Small intestine (tissue), 7 donors: ENCODE data around the gene NEK9. TPM values are rescaled to one million over a fixed set of nuclear protein-coding genes. Genes with fewer than 3 reads are reported as not detected.
A peak's percentile ranks its signal among the peaks of the same experiment; 100 is the strongest.

Experiments
- DNase-seq, 2 donors: peaks; one replicate each; pipeline versions ENCODE4 v3.0.0 to v3.0.0-alpha.2; 2013
- FAIRE-seq: peaks from 2 replicates; lab custom pipeline; 2012; peaks lifted over from hg19 to GRCh38; lab: Jason Lieb, UNC
- H3K27ac ChIP-seq, 3 donors: one replicate each; pipeline ENCODE4 v1.5.1; 2013; ENCODE audit warnings: low read length in 2 of 3, mild to moderate bottlenecking in 2 of 3, control low read depth in 1 of 3, inconsistent platforms in 1 of 3, low read depth in 1 of 3, moderate library complexity in 1 of 3
- H3K27me3 ChIP-seq, 3 donors: one replicate each; pipeline ENCODE4 v1.6.1; 2013; ENCODE audit warnings: low read length in 3 of 3, inconsistent platforms in 1 of 3; ENCODE audit not compliant: control insufficient read depth in 3 of 3, insufficient read depth in 3 of 3
- H3K36me3 ChIP-seq, 3 donors: one replicate each; pipeline ENCODE4 v1.6.1; 2013; ENCODE audit warnings: low read length in 3 of 3, inconsistent platforms in 1 of 3, low read depth in 1 of 3, mild to moderate bottlenecking in 1 of 3, moderate library complexity in 1 of 3; ENCODE audit not compliant: control insufficient read depth in 3 of 3, insufficient read depth in 2 of 3
- H3K4me1 ChIP-seq, 3 donors: one replicate each; pipeline ENCODE4 v1.6.1; 2013; ENCODE audit warnings: low read length in 2 of 3, inconsistent platforms in 1 of 3, low read depth in 1 of 3, mild to moderate bottlenecking in 1 of 3, moderate library complexity in 1 of 3; ENCODE audit not compliant: control insufficient read depth in 3 of 3, insufficient read depth in 2 of 3
- H3K4me3 ChIP-seq, 3 donors: one replicate each; pipeline ENCODE4 v1.5.1; 2013; ENCODE audit warnings: low read length in 3 of 3, control low read depth in 1 of 3, inconsistent platforms in 1 of 3, low read depth in 1 of 3, mild to moderate bottlenecking in 1 of 3, moderate library complexity in 1 of 3
- H3K9me3 ChIP-seq, 2 donors: one replicate each; pipeline ENCODE4 v1.6.1; 2013; ENCODE audit warnings: low read depth in 1 of 2, low read length in 1 of 2; ENCODE audit not compliant: control insufficient read depth in 2 of 2, insufficient read depth in 1 of 2
- WGBS, 3 donors: extraction: QIAGEN DNeasy Blood & Tissue Kit; methylation state at CpG; one replicate each; pipeline ENCODE4 v1.1.7; 2013; 5-methylcytosine and 5-hydroxymethylcytosine counted together
- polyA plus RNA-seq, 4 donors: library from polyadenylated mRNA; stranded (reverse) in 3 of 4; unstranded in 1 of 4; fragments of 200-250 nt in 3 of 4; fragments of 120-200 nt in 1 of 4; gene quantifications; one replicate each; pipeline versions ENCODE4 v1.2.1 to v1.2.3, GENCODE V29; 2013
- donor health status: healthy with polysubstance abuse.
- donor health status: control.
- donor health status: control.
- donor health status: Bipolar disorder and iron deficiency.
- donor health status: healthy.

Gene NEK9
- polyA plus RNA-seq, 4 donors = 14.9 to 66.5 (median 25.2) TPM

DNA sequence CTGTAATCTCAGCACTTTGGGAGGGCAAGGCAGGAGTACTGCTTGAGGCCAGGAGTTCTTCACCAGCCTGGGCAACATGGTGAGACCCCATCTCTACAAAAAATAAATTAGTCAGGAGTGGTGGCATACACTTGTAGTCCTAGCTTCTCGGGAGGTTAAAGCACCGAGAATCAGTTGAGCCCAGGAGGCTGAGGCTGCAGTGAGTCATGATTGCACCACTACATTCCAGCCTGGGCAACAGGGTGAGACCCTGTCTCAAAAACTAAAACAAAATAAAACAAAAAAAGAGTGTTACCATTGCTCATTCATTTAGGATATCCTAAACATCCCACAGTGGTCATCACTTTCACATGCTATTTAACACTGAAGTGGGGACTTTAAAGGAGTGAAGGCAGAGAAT lies 7.8 kb downstream of the NEK9 start:
- no peaks in the 10 kb centered on the region for H3K27me3 ChIP-seq
- no peak overlapping the region for H3K27ac ChIP-seq
- H3K9me3 ChIP-seq = no peaks in the 10 kb centered on the region
- WGBS, 3 donors = 90 to 98% (median 98%) methylated on average over 2 of the region's 2 CpGs
- DNase-seq = no peak
- peaks cover 7 to 22% (median 19%) of the 10 kb centered on the region in 3 donors for H3K36me3 ChIP-seq
- H3K4me3 ChIP-seq = no peak overlapping the region
- H3K4me1 ChIP-seq = no peaks in the 10 kb centered on the region
- FAIRE-seq = no peak

DNA sequence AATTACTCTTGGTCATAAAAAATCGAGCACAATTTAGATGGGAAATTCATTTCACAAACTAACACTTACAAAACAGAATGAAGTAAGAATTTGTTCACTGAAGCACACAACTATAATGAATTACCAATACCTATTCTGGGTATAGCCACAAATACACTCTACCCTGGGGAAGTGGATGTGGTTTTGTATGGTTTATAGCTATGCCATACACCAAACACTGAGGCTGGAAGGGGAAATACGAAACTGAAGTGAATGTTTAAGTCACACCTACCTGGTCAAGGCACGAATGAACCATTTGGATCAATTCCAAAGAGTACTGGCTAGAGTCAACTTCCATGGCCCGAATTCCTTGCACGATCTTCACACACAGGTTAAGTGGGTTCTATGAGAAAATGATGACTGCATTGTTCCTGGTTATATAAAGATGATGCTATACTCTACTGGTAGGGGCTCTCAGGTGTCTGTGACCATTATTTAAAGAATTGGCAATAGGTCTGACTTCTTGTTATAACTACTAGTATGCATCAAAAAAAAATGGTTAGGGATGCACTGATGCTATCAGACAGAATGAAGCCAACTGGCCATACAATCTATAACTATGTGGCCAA lies 12.8 kb downstream of the NEK9 start:
- Histone ChIP-seq H3K4me1 (no peaks in the 10 kb centered on the region), H3K27me3 (no peaks in the 10 kb centered on the region), H3K27ac (no peak overlapping the region), H3K36me3 (peaks cover 14 to 31% (median 30%) of the 10 kb centered on the region in 3 donors), H3K9me3 (no peaks in the 10 kb centered on the region), H3K4me3 (no peak overlapping the region)
- FAIRE-seq = no peak
- 67 to 81% (median 79%) methylated on average over 5 of the region's 5 CpGs for WGBS, 3 donors
- no peak for DNase-seq

DNA sequence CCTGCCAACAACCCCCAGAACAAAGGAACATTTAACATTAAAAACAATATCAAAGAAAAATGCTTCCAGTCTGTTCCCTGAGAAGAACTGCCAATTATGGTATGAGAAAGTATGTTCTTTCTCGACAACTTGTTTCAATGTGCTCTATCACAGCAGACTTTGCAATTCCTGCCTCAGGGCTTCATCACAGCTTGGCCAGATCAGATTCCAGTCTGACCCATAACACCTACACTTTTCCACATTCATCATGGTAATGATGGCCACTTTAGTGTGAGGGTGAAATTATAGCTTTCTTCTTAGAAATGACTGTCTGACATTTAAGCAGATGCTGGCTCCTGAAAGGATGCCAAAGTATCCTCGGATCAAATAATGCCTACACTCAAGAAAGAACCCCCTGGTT lies 17.0 kb downstream of the NEK9 start:
- peaks cover 11 to 37% (median 31%) of the 10 kb centered on the region in 3 donors for H3K36me3 ChIP-seq

GRCh38 chr14:75107186-75107585 lies 19.7 kb downstream of the NEK9 start:
- no peak for FAIRE-seq

More for the DNA sequence above, 17.0 kb downstream of the NEK9 start:
- Histone ChIP-seq H3K27ac (no peak overlapping the region), H3K9me3 (no peaks in the 10 kb centered on the region), H3K4me1 (no peaks in the 10 kb centered on the region), H3K4me3 (no peak overlapping the region), H3K27me3 (no peaks in the 10 kb centered on the region)
- FAIRE-seq (no peak), DNase-seq (no peak)
- WGBS, 3 donors = 87 to 95% (median 89%) methylated on average over 2 of the region's 2 CpGs

GRCh38 chr14:75101491-75101890 lies 25.4 kb downstream of the NEK9 start:
- no peak for FAIRE-seq
- no peaks in the 10 kb centered on the region for H3K27me3 ChIP-seq
- peaks cover 14 to 43% (median 17%) of the 10 kb centered on the region in 3 donors for H3K36me3 ChIP-seq
- DNase-seq = no peak
- H3K4me3 ChIP-seq = no peak overlapping the region
- H3K27ac ChIP-seq = no peak overlapping the region
- 84 to 92% (median 86%) methylated on average over 4 of the region's 4 CpGs for WGBS, 3 donors
- H3K9me3 ChIP-seq = no peaks in the 10 kb centered on the region
- peaks cover 0 to 17% (median 0%) of the 10 kb centered on the region in 3 donors for H3K4me1 ChIP-seq

More at GRCh38 chr14:75107186-75107585, 19.7 kb downstream of the NEK9 start:
- WGBS, 3 donors = 60 to 76% (median 65%) methylated on average over 3 of the region's 3 CpGs
- no peaks in the 10 kb centered on the region for H3K4me1 ChIP-seq
- DNase-seq = no peak
- H3K27ac ChIP-seq = no peak overlapping the region
- peaks cover 9 to 42% (median 29%) of the 10 kb centered on the region in 3 donors for H3K36me3 ChIP-seq
- no peaks in the 10 kb centered on the region for H3K9me3 ChIP-seq
- no peaks in the 10 kb centered on the region for H3K27me3 ChIP-seq
- no peak overlapping the region for H3K4me3 ChIP-seq

GRCh38 chr14:75098682-75099081 lies 28.2 kb downstream of the NEK9 start:
- WGBS, 3 donors = 9 to 48% (median 45%) methylated on average over 1 of the region's 1 CpG
- peaks cover 6 to 44% (median 13%) of the 10 kb centered on the region in 3 donors for H3K36me3 ChIP-seq
- no peaks in the 10 kb centered on the region for H3K9me3 ChIP-seq
- no peak overlapping the region for H3K27ac ChIP-seq
- peaks cover 0 to 17% (median 0%) of the 10 kb centered on the region in 3 donors for H3K4me1 ChIP-seq
- DNase-seq = no peak
- H3K27me3 ChIP-seq = no peaks in the 10 kb centered on the region
- FAIRE-seq = no peak
- H3K4me3 ChIP-seq = no peak overlapping the region

GRCh38 chr14:75098212-75098611 lies 28.6 kb downstream of the NEK9 start:
- Histone ChIP-seq H3K36me3 (peaks cover 8 to 44% (median 13%) of the 10 kb centered on the region in 3 donors), H3K4me1 (peaks cover 0 to 17% (median 0%) of the 10 kb centered on the region in 3 donors), H3K27ac (no peak overlapping the region), H3K9me3 (no peaks in the 10 kb centered on the region), H3K27me3 (no peaks in the 10 kb centered on the region), H3K4me3 (no peak overlapping the region)
- FAIRE-seq = no peak
- DNase-seq = peak; percentile 66 to 76

- 93 to 99% (median 97%) methylated on average over 6 of the region's 6 CpGs for WGBS, 3 donors
- FAIRE-seq = no peak
- H3K9me3 ChIP-seq = no peaks in the 10 kb centered on the region
- no peaks in the 10 kb centered on the region for H3K27me3 ChIP-seq
- H3K36me3 ChIP-seq = peaks cover 8 to 46% (median 13%) of the 10 kb centered on the region in 3 donors
- no peak overlapping the region for H3K27ac ChIP-seq
- H3K4me3 ChIP-seq = no peak overlapping the region
- H3K4me1 ChIP-seq = peaks cover 0 to 17% (median 0%) of the 10 kb centered on the region in 3 donors
- DNase-seq = no peak
Observed at GRCh38 chr14:75096959-75097358, 29.9 kb downstream of the NEK9 start.
